Left hindlimb (tissue), 1 donor: ENCODE measurements around the gene PLD6.
A peak's percentile ranks its signal among the peaks of the same experiment; 100 is the strongest.

Experiments
- DNase-seq: peaks from one replicate; pipeline ENCODE4 v3.0.0-alpha.2; 2018

The PLD6 gene

GRCh38 chr17:17152385-17152784, 53.7 kb downstream of the PLD6 start:
- DNase-seq: no peak

DNA sequence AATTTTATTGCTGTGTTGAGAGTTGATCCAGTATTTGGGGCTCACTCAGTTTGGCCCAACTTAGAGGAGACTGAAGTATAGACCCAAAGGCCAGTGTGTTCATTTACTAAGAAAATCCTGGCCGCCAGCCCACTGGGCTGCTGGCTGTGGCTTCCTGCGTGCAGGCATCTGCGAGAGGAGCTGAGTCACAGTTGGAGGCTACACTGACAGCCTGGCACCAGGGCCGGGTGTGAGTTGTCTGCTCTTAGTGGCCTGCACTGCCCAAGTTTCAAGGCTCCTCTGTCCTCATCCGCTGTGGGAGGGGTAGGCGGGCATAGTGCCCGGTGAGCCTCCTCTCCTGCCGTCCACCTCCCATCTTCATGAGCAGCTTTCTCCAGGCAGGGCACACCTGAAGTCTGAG, 54.2 kb downstream of the PLD6 start:
- peak; percentile 62 for DNase-seq

- no peak for DNase-seq
Observed at GRCh38 chr17:17151541-17151940, 54.6 kb downstream of the PLD6 start.

DNA sequence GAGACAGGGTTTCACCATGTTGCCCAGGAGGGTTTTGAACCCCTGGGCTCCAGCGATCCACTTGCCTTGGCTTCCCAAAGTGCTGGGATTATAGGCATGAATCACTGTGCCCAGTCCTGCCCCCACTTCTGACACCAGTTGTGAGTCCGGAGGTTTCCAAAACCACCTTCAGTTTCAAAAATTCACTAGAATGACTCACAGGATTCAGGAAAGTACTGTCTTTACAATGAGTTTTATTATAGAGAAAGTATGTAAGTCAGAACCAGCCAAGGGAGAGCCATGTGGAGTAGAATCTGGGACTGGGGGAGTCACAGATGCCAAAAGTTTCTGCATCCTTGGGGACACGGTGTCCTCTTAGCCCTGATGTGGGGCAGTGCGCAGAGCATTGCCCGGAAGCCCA, 55.1 kb downstream of the PLD6 start:
- no peak for DNase-seq
